ENCODE measurements around the gene VPS11.

GRCh38 chr11:119041821-119042514 lies 25.6 kb upstream of the VPS11 start:
- TF ChIP-seq CTCF (IDR thresholded peaks at IDR 0.05; ENCODE audit: low read depth, low read length) (no peak), POLR2A (IDR thresholded peaks at IDR 0.05; ENCODE audit: extremely low read depth, insufficient read length) (no peak), MYC (IDR thresholded peaks at IDR 0.05; ENCODE audit: low read depth, low read length) (no peak)

Data from NB4 (cell line).